Measurements from ENCODE around the gene GOLGA1.
"Not testable (repeated sequence)": the region's sequence is repeated elsewhere in the genome, so short reads cannot be mapped to it uniquely, and the experiment has no call there.

Gene GOLGA1

GRCh38 chr9:124855944-124856765, 84.7 kb downstream of the GOLGA1 start:
- DNase-seq = peak; percentile 54

GRCh38 chr9:124855566-124855943, 85.3 kb downstream of the GOLGA1 start:
- DNase-seq = no peak

GRCh38 chr9:124854822-124855221, 86.1 kb downstream of the GOLGA1 start:
- no peak for DNase-seq

GRCh38 chr9:124854161-124854560, 86.7 kb downstream of the GOLGA1 start:
- DNase-seq = no peak

GRCh38 chr9:124853605-124854143, 87.2 kb downstream of the GOLGA1 start:
- DNase-seq = no peak

- DNase-seq = peak; percentile 79
These were observed 87.9 kb downstream of the GOLGA1 start, which contains the start of gene WDR38 for GRCh38 chr9:124852829-124853531. Gene WDR38 (plus strand): TSS chr9:124853460. CDS start chr9:124853532, 72 bp downstream.

GRCh38 chr9:124852121-124852828, 88.6 kb downstream of the GOLGA1 start:
- DNase-seq = no peak

GRCh38 chr9:124849801-124850200, 91.1 kb downstream of the GOLGA1 start:
- no peak for DNase-seq

- no peak for DNase-seq
These were observed 93.9 kb downstream of the GOLGA1 start for GRCh38 chr9:124846969-124847368.

- DNase-seq = not testable (repeated sequence)
These were observed 94.4 kb downstream of the GOLGA1 start for GRCh38 chr9:124846467-124846866.

- DNase-seq = no peak
These were observed 96.6 kb downstream of the GOLGA1 start for GRCh38 chr9:124844291-124844690.

- DNase-seq = no peak
These were observed 97.3 kb downstream of the GOLGA1 start for GRCh38 chr9:124843456-124844034.

- DNase-seq = no peak
These were observed 99.6 kb downstream of the GOLGA1 start for GRCh38 chr9:124841075-124841821.

GRCh38 chr9:124840300-124840833, 100.5 kb downstream of the GOLGA1 start:
- DNase-seq = no peak

GRCh38 chr9:124839612-124840299, 101.1 kb downstream of the GOLGA1 start:
- no peak for DNase-seq

- not testable (repeated sequence) for DNase-seq
These were observed 102.2 kb downstream of the GOLGA1 start for GRCh38 chr9:124838567-124839275.

- not testable (repeated sequence) for DNase-seq
These were observed 102.8 kb downstream of the GOLGA1 start for GRCh38 chr9:124838132-124838531.

- peak; percentile 30 for DNase-seq
These were observed 105.8 kb downstream of the GOLGA1 start for GRCh38 chr9:124835026-124835557.

GRCh38 chr9:124834591-124834990, 106.3 kb downstream of the GOLGA1 start:
- DNase-seq = no peak

Measured in hematopoietic multipotent progenitor cell treated with erythropoietin and hydrocortisone succinate and interleukin-3 and kit ligand, for 8 days (in vitro differentiated cells).